HCT116 (cell line): ENCODE measurements around the gene RALGPS1. TPM values are rescaled to one million over a fixed set of nuclear protein-coding genes. Genes with fewer than 3 reads are reported as not detected.

ENCODE experiments used
- ATAC-seq: fragments of 200-7000 bp; cut with Tn5 transposase; 2 replicates; pipeline ENCODE4 v1.9.1; 2020; ENCODE audit warnings: mild to moderate bottlenecking, moderate library complexity
- BruUV-seq: library from RNA; stranded (reverse); fragments of 400-500 nt; replicated peaks from 2 replicates; lab custom pipeline; 2021; lab: Mats Ljungman, UMichigan
- CTCF ChIA-PET: fragments of 300-600 bp; sonication (Branson Sonifier 250); formaldehyde crosslinking; loops from one replicate; lab custom pipeline; 2021; ENCODE audit warnings: antibody characterized with exemption; lab: Charles Lee
- POLR2A ChIA-PET: fragments of 300-600, 350-600 bp; sonication (Branson Sonifier 250); formaldehyde crosslinking; loops from one replicate; lab custom pipeline; 2021; ENCODE audit warnings: antibody characterized with exemption; lab: Charles Lee
- RAD21 ChIA-PET, 2 experiments: fragments of 300-600 bp; sonication (Branson Sonifier 250); formaldehyde crosslinking; loops; one replicate each; lab custom pipeline; 2023; ENCODE audit warnings: low total read pairs in 2 of 2; ENCODE audit not compliant: uncharacterized antibody in 2 of 2, unreplicated experiment in 2 of 2, low non-redundant PET in 1 of 2; lab: Charles Lee
- DNase-seq: peaks from one replicate; pipeline ENCODE4 v3.0.0-alpha.2; 2010; ENCODE audit warnings: low read depth, low spot score
- H2AFZ ChIP-seq: fragments of 200-600 bp; shearing (Covaris generic), sonication (generic); 2 replicates; pipeline ENCODE4 v1.6.1; 2017; ENCODE audit warnings: low read depth, mixed run types, mixed read lengths, antibody characterized with exemption, low read length; ENCODE audit not compliant: poor library complexity, severe bottlenecking
- H3K27ac ChIP-seq: 2 replicates; pipeline ENCODE4 v1.5.1; 2012; ENCODE audit warnings: low read depth, low read length
- H3K27me3 ChIP-seq: fragments of 200-600 bp; sonication (generic); 2 replicates; pipeline ENCODE4 v1.6.1; 2016; ENCODE audit warnings: mixed run types, low read length, mixed read lengths; ENCODE audit not compliant: insufficient read depth
- H3K36me3 ChIP-seq, 2 experiments: fragments of 200-500 bp in 1 of 2; fragments of 200-600 bp in 1 of 2; sonication (Bioruptor generic) in 1 of 2; sonication (generic) in 1 of 2; 2 replicates each; pipeline versions ENCODE4 v1.5.1 to v1.6.1; 2014 to 2016; ENCODE audit warnings: low read length in 2 of 2, inconsistent platforms in 1 of 2, mixed read lengths in 1 of 2, mixed run types in 1 of 2; ENCODE audit not compliant: insufficient read depth in 2 of 2, control insufficient read depth in 1 of 2
- H3K4me1 ChIP-seq, 2 experiments: fragments of 200-600 bp in 1 of 2; sonication (generic) in 1 of 2; 2 replicates each; pipeline versions ENCODE4 v1.5.1 to v1.6.1; 2012 to 2017; ENCODE audit warnings: low read length in 2 of 2, inconsistent platforms in 1 of 2, mild to moderate bottlenecking in 1 of 2, mixed read lengths in 1 of 2, mixed run types in 1 of 2, moderate library complexity in 1 of 2; ENCODE audit not compliant: insufficient read depth in 2 of 2, control insufficient read depth in 1 of 2
- H3K4me2 ChIP-seq: fragments of 200-600 bp; sonication (generic); 2 replicates; pipeline ENCODE4 v1.6.1; 2017; ENCODE audit warnings: mixed run types, low read length, mixed read lengths
- H3K4me3 ChIP-seq, 2 experiments: fragments of 200-600 bp in 1 of 2; sonication (generic) in 1 of 2; replicated peaks in 1 of 2; 2 replicates each; pipeline ENCODE4 v1.5.1; 2011 to 2016; ENCODE audit warnings: low read length in 2 of 2, control low read depth in 1 of 2, low read depth in 1 of 2, mild to moderate bottlenecking in 1 of 2, mixed read lengths in 1 of 2, mixed run types in 1 of 2
- H3K79me2 ChIP-seq: fragments of 200-600 bp; sonication (generic); 2 replicates; pipeline ENCODE4 v1.6.1; 2017; ENCODE audit warnings: mild to moderate bottlenecking, mixed run types, low read length, moderate library complexity, mixed read lengths; ENCODE audit not compliant: insufficient read depth
- H3K9ac ChIP-seq: fragments of 200-600 bp; sonication (generic); 2 replicates; pipeline ENCODE4 v1.6.1; 2016; ENCODE audit warnings: low read length, mixed read lengths
- H3K9me2 ChIP-seq: fragments of 200-600 bp; sonication (generic), shearing (Covaris generic); 2 replicates; pipeline ENCODE4 v1.6.1; 2017; ENCODE audit warnings: mixed run types, mild to moderate bottlenecking, moderate library complexity; ENCODE audit not compliant: insufficient read depth
- H3K9me3 ChIP-seq, 2 experiments: fragments of 200-500 bp in 1 of 2; fragments of 200-600 bp in 1 of 2; sonication (Bioruptor generic) in 1 of 2; sonication (generic) in 1 of 2; 2 replicates each; pipeline ENCODE4 v1.6.1; 2014 to 2017; ENCODE audit warnings: low read length in 2 of 2, mixed read lengths in 2 of 2, inconsistent platforms in 1 of 2, low read depth in 1 of 2, mild to moderate bottlenecking in 1 of 2, mixed run types in 1 of 2, moderate library complexity in 1 of 2; ENCODE audit not compliant: control insufficient read depth in 1 of 2, insufficient read depth in 1 of 2
- H4K20me1 ChIP-seq: fragments of 200-600 bp; sonication (generic), shearing (Covaris generic); 2 replicates; pipeline ENCODE4 v1.6.1; 2017; ENCODE audit warnings: mixed run types, mild to moderate bottlenecking, moderate library complexity; ENCODE audit not compliant: insufficient read depth
- ATF3 ChIP-seq: IDR thresholded peaks from 2 replicates; pipeline ENCODE4 v1.6.1; 2012
- ELF1 ChIP-seq: IDR thresholded peaks from 2 replicates; pipeline ENCODE4 v1.6.1; 2012; ENCODE audit warnings: low read depth, borderline replicate concordance
- EZH2phosphoT487 ChIP-seq: fragments of 200-600 bp; IDR thresholded peaks from 2 replicates; pipeline ENCODE4 v1.6.1; 2018; ENCODE audit warnings: antibody characterized with exemption, borderline replicate concordance
- JUND ChIP-seq: IDR thresholded peaks from 2 replicates; pipeline ENCODE4 v1.6.1; 2012
- RAD21 ChIP-seq: IDR thresholded peaks from 2 replicates; pipeline ENCODE4 v1.6.1; 2012; ENCODE audit warnings: low read depth, mild to moderate bottlenecking
- ZNF274 ChIP-seq: fragments of 200-500 bp; sonication (Bioruptor generic); IDR thresholded peaks from 2 replicates; pipeline ENCODE4 v1.6.1; 2014; ENCODE audit warnings: mild to moderate bottlenecking, low read depth, low read length, inconsistent platforms
- intact Hi-C: fragments of 100-400 bp; cut with micrococcal nuclease; formaldehyde crosslinking; loops from 2 replicates; pipeline ENCODE4 v1.10.0; 2022
- total RNA-seq: library from RNA; stranded (reverse); gene quantifications from one replicate; pipeline ENCODE4 v1.2.1, GENCODE V29; 2021; ENCODE audit not compliant: unreplicated experiment
- TF ChIP-seq, protein P1 (sequence below): IDR thresholded peaks from 2 replicates; pipeline ENCODE4 v1.6.1; 2011; ENCODE audit warnings: mild to moderate bottlenecking, low read length, moderate library complexity; ENCODE audit not compliant: insufficient replicate concordance; ENCODE audit errors: extremely low read depth
- TF ChIP-seq, protein P2 (sequence below), 3 experiments: fragments of 200-600 bp in 1 of 3; sonication (generic) in 1 of 3; IDR thresholded peaks in 2 of 3; conservative IDR thresholded peaks in 1 of 3; 2 replicates each; pipeline ENCODE4 v1.5.1; 2012 to 2017; ENCODE audit warnings: low read depth in 2 of 3, low read length in 2 of 3, antibody characterized with exemption in 1 of 3, borderline replicate concordance in 1 of 3, control low read depth in 1 of 3, mild to moderate bottlenecking in 1 of 3, mixed read lengths in 1 of 3, mixed run types in 1 of 3, moderate library complexity in 1 of 3; ENCODE audit not compliant: insufficient read depth in 1 of 3

RALGPS1 gene
- total RNA-seq, 1 experiment from 2014 or later = 7.6 TPM

DNA sequence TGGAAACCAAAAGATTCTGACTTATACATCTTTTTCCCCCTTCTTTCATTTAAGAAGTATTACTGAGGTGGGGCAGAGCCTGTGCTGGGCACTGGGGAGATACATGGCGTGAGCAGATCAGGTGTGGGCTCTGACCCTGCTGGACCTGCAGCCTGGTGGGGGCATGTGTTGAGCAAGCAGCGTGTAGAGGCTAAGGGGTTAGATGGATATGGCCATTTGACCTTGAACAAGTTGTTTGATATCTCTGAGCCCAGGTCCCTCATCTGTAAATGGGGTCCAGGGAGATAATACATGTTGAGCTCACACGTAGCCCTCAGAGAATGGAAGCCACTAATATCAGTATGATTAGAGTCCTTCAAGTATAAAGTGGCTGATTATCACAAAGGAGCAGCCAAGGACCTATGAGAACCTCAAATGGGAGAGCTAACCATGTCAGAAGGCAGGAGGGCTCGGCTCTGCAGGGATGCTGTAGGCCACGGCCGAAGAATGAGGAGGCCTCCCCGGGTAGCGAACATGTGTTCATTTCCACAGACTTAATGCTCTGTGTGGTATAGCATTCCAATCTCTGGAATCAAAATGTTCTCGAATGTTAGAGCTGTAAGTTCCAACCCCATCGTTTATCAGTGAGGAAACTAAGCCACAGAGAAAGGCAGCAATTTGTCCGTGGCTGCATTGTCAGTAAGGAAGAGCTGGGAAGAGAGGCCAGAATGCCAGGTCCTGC lies 223.2 kb downstream of the RALGPS1 start:
- Histone ChIP-seq H3K4me2 (no peak overlapping the region), H4K20me1 (no peaks in the 10 kb centered on the region), H3K4me1 (peaks cover 6 to 7% of the 10 kb centered on the region in 2 experiments; a peak in 3 of 4 replicates), H3K36me3 (no peaks in the 10 kb centered on the region), H3K27me3 (no peaks in the 10 kb centered on the region), H2AFZ (no peak overlapping the region), H3K9ac (no peak overlapping the region), H3K27ac (no peak overlapping the region), H3K79me2 (no peaks in the 10 kb centered on the region), H3K9me2 (no peaks in the 10 kb centered on the region), H3K9me3 (no peaks in the 10 kb centered on the region), H3K4me3 (no peak overlapping the region)
- POLR2A ChIA-PET = no interaction called here
- DNase-seq (no peak), ATAC-seq (no peak)
- intact Hi-C loops = no loop called here
- no TSS peak for BruUV-seq
- TF ChIP-seq JUND = no peak
- TF ChIP-seq ELF1 = no peak
- TF ChIP-seq, protein P1, sequence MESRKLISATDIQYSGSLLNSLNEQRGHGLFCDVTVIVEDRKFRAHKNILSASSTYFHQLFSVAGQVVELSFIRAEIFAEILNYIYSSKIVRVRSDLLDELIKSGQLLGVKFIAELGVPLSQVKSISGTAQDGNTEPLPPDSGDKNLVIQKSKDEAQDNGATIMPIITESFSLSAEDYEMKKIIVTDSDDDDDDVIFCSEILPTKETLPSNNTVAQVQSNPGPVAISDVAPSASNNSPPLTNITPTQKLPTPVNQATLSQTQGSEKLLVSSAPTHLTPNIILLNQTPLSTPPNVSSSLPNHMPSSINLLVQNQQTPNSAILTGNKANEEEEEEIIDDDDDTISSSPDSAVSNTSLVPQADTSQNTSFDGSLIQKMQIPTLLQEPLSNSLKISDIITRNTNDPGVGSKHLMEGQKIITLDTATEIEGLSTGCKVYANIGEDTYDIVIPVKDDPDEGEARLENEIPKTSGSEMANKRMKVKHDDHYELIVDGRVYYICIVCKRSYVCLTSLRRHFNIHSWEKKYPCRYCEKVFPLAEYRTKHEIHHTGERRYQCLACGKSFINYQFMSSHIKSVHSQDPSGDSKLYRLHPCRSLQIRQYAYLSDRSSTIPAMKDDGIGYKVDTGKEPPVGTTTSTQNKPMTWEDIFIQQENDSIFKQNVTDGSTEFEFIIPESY = no peak
- TF ChIP-seq ATF3 = no peak
- no peak for TF ChIP-seq EZH2phosphoT487
- TF ChIP-seq, protein P2, sequence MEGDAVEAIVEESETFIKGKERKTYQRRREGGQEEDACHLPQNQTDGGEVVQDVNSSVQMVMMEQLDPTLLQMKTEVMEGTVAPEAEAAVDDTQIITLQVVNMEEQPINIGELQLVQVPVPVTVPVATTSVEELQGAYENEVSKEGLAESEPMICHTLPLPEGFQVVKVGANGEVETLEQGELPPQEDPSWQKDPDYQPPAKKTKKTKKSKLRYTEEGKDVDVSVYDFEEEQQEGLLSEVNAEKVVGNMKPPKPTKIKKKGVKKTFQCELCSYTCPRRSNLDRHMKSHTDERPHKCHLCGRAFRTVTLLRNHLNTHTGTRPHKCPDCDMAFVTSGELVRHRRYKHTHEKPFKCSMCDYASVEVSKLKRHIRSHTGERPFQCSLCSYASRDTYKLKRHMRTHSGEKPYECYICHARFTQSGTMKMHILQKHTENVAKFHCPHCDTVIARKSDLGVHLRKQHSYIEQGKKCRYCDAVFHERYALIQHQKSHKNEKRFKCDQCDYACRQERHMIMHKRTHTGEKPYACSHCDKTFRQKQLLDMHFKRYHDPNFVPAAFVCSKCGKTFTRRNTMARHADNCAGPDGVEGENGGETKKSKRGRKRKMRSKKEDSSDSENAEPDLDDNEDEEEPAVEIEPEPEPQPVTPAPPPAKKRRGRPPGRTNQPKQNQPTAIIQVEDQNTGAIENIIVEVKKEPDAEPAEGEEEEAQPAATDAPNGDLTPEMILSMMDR (IDR thresholded peaks at IDR 0.05 in 2 of 3, conservative IDR thresholded peaks at IDR 0.05 in 1 of 3; ENCODE audit: borderline replicate concordance in 1 of 3, insufficient read depth in 1 of 3, low read depth in 2 of 3, low read length in 2 of 3) = no peak
- no peak for TF ChIP-seq ZNF274
- no peak for TF ChIP-seq RAD21
- CTCF ChIA-PET = no interaction called here
- RAD21 ChIA-PET = no interaction called here
